Thyroid gland (tissue), 4 donors: ENCODE data around the gene ITGBL1.

Experiments used
- CTCF ChIP-seq, 6 experiments: fragments of 200-600 bp in 3 of 6; fragments of 450-650 bp in 3 of 6; sonication (generic) in 3 of 6; IDR thresholded peaks; one replicate each; pipeline ENCODE4 v1.5.1; 2016 to 2019; ENCODE audit warnings: antibody characterized with exemption in 6 of 6, mild to moderate bottlenecking in 2 of 6, inconsistent platforms in 1 of 6, moderate library complexity in 1 of 6
- POLR2A ChIP-seq, 2 donors: fragments of 450-650 bp; IDR thresholded peaks; one replicate each; pipeline ENCODE4 v1.6.1; 2017; ENCODE audit warnings: antibody characterized with exemption in 2 of 2, mild to moderate bottlenecking in 2 of 2, moderate library complexity in 1 of 2

DNA sequence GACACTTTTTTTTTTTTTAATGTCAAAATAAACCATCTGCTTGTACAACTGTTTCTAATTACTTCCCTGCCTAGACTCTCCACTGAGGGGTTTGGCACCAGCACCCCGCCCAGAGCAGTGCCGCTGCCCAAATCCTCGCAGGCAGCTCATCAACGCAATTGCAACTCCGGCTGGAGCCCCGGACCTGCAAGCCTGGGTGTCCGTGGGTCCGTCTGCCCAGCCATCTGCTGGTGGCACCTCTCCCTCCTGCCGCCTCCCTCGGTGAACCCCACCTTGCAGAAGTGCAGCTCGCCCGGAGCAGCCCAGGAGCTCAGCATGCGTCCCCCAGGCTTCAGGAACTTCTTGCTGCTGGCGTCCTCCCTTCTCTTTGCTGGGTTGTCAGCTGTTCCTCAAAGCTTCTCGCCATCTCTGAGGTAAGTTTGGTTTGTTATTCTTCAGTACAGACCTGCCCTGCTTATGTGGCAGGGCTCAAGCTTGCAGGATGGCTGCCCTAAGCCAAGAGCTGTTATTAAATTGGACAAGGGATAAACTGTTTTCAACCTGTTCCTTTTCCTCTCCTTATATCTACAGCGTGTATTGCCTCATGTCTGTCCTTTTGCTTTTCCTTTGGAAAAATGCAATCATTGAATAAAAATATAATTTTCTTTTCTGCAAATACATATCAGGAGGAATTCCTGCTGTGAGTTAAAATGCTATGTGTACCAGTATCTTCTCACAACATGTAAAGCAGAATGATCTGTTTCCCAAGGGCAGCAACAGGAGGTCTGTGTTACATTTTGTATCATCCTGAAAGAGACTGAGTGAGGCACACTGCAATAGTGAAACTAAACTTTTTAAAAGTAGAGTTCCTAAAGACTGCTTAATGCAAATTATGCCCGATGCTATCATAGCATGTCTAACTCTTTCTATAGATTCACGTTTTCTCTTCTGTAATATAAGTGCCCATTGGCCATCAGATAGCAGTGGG lies at the start of gene ITGBL1:
- TF ChIP-seq CTCF (IDR thresholded peaks at IDR 0.05) (no peak), POLR2A (IDR thresholded peaks at IDR 0.05) (no peak)
